NCI-H524 (cell line): Measurements from ENCODE around the gene TMEM175.

Source experiments
- DNase-seq, 2 experiments: peaks; one replicate each; lab custom pipeline; 2025; lab: John Stamatoyannopoulos, UW

Gene TMEM175

DNA sequence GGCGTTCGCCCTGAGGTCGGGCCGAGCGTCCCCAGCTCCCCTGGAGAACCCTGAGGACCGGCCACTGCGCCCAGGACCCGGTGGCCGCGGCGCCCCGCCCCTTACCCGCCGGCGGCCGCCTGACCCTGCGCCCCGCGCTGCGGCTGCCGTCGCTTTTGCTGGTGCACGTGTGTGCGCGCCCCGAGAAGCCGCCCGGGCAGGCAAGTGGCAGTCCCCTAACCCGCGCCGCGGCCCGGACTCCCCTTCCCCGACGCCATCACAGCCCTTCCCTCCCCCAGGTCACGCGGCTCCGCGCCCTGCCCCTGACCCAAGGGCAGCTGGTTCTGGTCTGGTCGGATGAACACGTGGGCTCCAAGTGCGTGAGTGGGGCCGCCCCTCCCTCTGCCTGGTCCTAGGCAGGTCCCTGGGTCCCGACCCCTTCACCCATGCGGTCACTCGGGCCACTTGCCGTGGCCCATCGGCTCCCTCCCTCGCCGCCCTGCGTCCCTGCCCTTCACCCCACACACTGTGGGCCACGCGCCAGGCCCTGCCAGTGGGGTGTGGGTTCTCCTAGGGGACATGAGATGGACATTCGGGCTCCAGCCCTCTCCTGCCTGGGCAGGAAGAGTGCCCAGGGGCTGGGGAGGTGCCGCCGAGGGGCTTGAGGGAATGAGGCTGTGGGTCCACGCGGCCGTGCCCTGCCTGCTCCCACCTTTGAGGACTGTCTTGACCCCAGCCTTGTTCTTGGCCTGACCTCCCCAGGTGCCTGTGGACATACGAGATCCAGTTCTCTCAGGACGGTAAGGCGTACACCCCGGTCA, 71.2 kb downstream of the TMEM175 start:
- no peak for DNase-seq

DNA sequence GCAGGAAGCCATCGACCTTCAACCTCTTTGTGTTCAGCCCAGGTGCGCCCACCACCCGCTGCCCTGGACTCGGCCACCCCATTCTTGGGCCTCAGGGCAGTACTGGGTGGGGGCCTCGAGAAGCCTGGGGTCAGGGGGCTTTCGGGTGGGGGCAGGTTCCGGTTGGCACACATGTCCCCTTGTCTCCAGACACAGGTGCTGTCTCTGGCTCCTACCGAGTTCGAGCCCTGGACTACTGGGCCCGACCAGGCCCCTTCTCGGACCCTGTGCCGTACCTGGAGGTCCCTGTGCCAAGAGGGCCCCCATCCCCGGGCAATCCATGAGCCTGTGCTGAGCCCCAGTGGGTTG, 71.8 kb downstream of the TMEM175 start:
- no peak for DNase-seq

DNA sequence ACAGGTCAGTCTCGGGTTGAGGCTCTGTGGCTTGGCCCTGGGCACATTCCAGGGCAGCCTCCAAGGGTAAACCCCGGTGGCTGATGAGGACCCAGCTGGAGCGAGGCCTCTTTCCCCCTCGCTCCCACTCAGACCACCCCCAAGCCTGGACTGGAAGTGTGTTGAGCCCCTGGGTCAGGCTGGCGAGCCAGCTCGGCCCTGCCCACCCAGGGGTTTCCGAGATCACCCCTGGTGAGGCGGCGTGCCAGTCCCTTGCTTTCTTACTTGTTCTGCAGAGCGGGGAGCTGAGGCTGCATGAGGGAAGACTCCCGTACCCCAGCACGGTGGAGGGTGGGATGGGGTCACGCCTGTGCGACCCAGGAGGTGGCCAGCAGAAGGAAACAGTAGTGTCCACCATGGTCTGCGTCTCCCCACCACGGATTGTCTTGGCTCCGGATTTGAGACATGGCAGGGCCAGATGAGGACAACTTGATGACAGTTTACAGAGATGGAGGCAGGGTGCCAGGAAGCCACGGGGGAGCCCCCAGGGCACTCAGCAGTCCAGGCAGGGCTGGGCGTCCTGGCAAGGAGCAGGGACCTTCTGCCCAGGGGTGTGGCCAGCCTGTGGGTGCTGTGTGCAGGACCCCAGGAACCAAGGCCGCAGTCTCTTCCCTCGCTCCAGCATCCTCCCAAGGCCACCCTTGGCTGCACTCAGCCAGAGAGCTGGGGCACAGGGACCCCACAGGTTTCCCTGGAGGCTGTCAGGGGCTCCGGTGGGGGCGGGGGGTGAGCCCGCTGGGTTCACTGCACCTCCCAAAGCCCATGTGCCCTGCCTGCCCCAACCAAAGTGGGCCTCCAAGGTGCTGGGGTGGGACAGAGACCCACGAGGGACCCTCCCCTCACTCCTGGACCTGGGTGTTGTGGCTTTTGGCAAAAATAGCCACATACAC, 72.6 kb downstream of the TMEM175 start:
- no peak for DNase-seq

DNA sequence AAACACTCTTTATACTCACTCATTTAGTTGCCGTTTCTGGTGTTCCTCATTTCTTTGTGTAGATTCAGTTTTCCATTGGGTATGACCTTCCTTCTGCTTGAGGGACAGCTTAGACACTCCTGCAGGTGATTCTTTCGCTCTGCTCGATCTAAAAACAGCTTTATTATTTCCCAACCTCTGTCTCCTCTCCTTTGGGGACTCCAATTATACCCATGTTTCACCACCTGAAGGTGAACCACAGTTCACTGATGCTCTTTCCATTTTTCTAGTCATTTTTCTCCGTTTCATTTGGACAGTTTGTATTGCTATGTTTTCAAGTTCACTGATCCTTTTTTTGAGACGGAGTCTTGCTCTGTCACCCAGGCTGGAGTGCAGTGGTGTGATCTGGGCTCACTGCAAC, 74.6 kb downstream of the TMEM175 start:
- DNase-seq: no peak
